GM12872 (cell line): ENCODE results near the gene GPN2.

Source experiments
- TF ChIP-seq, protein P1 (sequence below): IDR thresholded peaks from 3 replicates; pipeline ENCODE4 v1.5.1; 2011; ENCODE audit warnings: low read depth, mild to moderate bottlenecking, low read length, moderate library complexity; ENCODE audit not compliant: insufficient read depth

The GPN2 gene

DNA sequence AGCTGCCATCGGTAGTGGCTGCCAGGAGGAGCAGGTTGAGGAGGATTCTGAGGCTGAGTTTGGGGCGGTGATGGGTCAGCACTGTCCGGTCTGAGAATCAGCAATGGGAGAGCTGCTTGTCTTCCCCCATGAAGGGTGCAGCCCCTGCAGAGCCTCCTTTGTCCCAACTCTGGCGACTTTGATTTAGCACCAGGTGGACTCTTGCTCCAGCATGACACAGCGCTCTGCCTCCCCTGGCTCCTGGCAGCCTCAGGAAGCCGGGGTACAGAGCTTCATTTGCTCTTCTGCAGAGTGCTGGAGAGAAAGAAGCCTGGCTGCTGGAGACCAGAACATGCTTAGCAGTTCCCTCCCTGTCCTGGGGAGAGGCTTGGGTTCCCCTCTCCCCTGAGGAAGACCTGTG is 50.3 kb downstream of the GPN2 start:
- TF ChIP-seq, protein P1, sequence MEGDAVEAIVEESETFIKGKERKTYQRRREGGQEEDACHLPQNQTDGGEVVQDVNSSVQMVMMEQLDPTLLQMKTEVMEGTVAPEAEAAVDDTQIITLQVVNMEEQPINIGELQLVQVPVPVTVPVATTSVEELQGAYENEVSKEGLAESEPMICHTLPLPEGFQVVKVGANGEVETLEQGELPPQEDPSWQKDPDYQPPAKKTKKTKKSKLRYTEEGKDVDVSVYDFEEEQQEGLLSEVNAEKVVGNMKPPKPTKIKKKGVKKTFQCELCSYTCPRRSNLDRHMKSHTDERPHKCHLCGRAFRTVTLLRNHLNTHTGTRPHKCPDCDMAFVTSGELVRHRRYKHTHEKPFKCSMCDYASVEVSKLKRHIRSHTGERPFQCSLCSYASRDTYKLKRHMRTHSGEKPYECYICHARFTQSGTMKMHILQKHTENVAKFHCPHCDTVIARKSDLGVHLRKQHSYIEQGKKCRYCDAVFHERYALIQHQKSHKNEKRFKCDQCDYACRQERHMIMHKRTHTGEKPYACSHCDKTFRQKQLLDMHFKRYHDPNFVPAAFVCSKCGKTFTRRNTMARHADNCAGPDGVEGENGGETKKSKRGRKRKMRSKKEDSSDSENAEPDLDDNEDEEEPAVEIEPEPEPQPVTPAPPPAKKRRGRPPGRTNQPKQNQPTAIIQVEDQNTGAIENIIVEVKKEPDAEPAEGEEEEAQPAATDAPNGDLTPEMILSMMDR, result no peak

DNA sequence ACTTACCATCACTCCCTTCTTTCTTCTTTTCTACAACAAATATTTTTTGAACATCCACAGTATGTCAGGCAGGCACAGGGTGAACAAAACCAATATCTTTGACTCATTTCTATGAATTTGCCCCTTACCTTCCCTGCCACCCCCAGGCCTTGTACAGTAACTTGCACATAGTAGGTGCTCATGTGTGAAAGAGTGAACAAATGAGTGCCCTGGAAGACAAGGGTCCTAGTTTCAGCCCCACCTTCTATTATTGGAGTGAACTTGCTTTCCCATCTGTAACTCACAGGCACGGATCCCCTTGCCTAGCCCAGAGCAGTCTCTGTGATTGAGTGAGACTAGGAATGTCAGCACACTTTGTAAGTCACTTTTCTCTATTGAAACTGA is 50.8 kb downstream of the GPN2 start:
- TF ChIP-seq, protein P1, result no peak

DNA sequence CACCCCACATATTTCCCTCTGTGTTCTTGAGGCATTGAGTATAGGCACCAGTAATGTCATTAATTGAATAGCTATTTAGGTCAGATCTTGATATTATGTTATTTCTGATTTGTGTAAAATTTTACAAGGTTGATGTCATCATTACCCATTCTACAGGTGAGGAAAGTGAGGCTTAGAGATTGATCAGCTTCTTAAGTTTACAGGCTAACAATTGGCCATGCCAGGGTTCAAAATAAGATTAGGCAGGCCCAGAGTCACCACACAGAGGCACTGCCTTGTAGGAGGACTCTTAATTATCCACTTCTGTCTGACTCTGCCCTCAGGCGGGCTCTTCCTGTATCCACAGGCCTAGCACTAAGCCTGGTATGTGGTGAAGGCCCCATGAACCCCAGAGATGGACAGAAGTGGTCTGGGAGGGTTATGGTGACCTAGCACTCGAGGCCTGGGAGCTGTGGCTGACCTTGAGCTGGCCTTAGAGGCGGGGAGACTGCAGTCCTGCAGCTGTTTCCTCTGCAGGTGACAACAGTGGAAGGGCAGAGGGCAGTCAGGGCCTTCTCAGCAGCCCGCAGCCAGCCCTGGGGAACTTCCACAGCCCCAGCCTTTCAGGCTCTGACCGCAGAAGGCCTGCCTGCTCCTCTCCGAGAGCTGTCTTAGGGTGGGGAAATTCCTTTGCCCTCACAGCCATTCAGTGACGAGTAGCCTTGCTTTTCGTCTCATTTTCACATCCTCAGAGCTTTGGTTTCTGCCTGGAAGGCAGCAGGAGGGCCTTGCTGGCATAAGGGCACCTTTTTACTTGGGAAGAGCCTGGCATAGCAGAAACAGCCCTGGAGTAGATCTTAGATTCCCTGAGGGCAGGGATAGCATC is 51.4 kb downstream of the GPN2 start:
- TF ChIP-seq, protein P1, result no peak; the same call in 2 of the 3 replicates

DNA sequence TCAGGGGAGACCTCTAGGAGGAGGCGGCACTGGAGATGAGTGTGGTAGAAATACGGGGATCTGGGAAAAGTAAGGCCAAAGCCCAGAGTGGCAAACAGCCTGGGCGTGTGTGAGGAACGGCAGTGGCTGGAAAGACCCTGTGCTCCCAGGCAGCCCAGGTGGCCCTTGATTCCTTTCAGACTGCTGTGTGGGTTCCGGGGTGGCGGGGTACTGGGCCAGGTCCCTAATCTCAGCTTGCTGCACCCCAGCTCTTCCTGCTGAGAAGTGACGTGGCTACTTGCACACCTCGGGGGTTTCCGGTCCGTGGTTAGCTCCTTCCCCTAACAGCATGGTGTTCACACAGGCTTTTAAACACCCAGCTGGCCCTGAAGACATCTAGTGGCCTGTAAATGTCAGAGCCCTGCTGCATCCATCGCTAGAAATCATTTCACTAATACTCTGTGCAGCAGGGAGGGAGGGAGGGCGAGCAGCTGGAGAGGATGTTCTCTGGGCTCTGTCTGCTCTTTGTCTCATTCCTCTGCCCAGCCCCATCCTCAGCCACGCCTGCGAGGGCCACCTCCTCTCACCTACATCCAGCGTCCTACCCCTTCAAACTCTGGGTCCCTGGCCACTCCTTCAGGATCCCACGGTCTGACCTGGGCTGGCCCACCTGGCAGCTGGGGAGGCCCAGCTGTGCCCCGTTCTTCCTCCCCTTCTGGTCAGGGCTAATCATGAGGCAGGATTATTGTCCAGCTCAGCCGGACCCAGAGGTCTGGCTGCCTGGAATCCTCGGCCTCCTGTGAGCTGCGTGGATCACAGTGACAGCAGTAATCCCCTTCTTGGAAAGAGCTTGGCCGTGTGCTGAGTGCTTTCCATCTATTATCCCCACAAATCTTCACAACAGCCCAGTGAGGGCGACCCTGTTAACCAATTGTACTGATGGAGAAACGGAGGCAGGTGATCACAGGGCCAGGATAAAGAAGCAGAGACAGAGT is 56.4 kb downstream of the GPN2 start:
- TF ChIP-seq, protein P1, result no peak; the same call in 2 of the 3 replicates

DNA sequence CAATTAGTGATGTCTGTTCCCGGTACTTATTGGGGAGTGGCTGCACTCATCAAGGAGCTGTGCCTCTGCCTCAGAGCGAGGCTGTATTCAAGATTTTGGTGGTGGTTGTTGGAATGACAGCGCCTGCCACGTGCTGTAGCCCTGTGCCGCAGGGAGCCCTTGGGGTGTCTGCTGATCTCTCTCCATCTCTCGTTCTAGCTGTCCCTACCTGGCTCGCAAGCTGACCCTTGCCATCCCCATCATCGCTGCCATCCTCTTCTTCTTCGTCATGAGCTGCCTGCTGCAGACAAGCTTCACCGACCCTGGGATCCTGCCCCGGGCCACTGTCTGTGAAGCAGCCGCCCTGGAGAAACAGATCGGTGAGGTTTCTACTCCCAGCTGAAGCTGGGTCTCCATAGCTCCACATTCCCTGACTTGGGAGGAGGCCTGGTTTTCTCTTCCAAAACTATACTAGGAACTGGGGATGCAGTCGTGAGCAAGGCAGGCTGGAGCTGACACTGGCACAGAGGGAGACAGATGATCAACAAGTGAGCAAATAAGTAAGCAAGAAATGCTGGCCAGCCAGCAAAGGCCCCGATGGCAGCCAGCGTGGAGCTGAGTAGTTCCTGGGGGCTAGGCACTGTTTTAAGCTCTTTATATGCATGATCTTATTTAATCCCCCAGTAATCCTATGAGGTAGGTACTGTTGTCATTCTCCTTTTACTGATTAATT is 57.7 kb downstream of the GPN2 start:
- TF ChIP-seq, protein P1, result no peak

DNA sequence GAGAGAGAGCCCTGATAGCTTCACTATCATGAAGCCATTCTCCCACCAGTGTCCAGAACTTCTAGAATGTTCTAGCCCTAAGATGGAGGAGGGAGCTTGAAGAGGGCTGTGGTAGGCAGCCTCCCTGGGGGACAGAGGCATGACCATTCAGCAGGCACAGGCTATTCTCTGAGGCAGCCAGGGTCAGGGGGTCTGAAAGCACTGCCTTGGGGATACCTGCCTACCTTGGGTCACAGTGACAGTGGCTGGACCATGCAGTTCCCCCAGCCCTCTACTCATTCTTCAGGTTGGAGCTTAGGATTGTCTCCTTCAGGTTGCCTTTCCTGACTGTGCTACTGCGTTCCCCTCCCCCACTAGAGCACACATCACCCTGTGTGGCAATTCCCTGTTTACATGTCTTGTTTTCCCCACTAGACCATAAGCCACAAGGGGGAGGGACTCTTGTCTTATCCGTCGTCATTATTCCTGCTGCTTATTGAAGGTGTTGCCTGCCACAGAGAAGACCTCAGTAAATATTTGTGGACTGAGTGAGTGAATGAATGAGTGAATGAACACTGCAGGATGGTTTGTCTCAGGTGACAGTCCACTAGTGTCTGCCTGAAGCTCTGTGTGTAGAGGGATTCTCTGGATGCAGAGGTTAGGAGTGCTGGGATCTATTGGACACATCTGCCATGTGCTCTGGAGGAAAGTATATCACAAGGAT is 58.4 kb downstream of the GPN2 start:
- TF ChIP-seq, protein P1, result no peak
